ENCODE measurements around the gene NME7. TPM values are rescaled to one million over a fixed set of nuclear protein-coding genes. Genes with fewer than 3 reads are reported as not detected.

NME7 gene
- total RNA-seq, 2 donors from 2014 or later, result 10.3 to 16.3 TPM

GRCh38 chr1:169361281-169361680 lies 6.3 kb downstream of the NME7 start:
- TF ChIP-seq CTCF (IDR thresholded peaks at IDR 0.05), result no peak
- no peak for TF ChIP-seq POLR2AphosphoS5 (IDR thresholded peaks at IDR 0.05)
- TF ChIP-seq POLR2A (IDR thresholded peaks at IDR 0.05), result no peak
- 91% methylated on average over 7 of the region's 7 CpGs for WGBS
- H3K4me1 ChIP-seq (replicated peaks), result no peaks in the 10 kb centered on the region
- H3K4me3 ChIP-seq, result no peak overlapping the region
- no peak for DNase-seq (ENCODE audit: low spot score)
- no peaks in the 10 kb centered on the region for H3K27me3 ChIP-seq (replicated peaks; ENCODE audit: insufficient read depth)
- H3K27ac ChIP-seq, result no peak overlapping the region
- no peaks in the 10 kb centered on the region for H3K36me3 ChIP-seq
- intact Hi-C loops (cut with DNase I), result loop anchor here (10.0 kb wide), 1 partner anchor 184 kb away; no protein-coding TSS in a partner anchor
- H3K9me3 ChIP-seq, result no peaks in the 10 kb centered on the region

- Histone ChIP-seq H3K36me3 (no peaks in the 10 kb centered on the region), H3K4me3 (no peak overlapping the region), H3K27ac (no peak overlapping the region), H3K4me1 (replicated peaks) (no peaks in the 10 kb centered on the region), H3K27me3 (replicated peaks; ENCODE audit: insufficient read depth) (no peaks in the 10 kb centered on the region), H3K9me3 (no peaks in the 10 kb centered on the region)
- intact Hi-C loops (cut with DNase I), result loop anchor here (10.0 kb wide), 1 partner anchor 184 kb away; no protein-coding TSS in a partner anchor
- WGBS, result 97% methylated on average over 1 of the region's 1 CpG
- no peak for DNase-seq (ENCODE audit: low spot score)
- TF ChIP-seq CTCF (IDR thresholded peaks at IDR 0.05), result no peak
- no peak for TF ChIP-seq POLR2AphosphoS5 (IDR thresholded peaks at IDR 0.05)
- no peak for TF ChIP-seq POLR2A (IDR thresholded peaks at IDR 0.05)
Observed at GRCh38 chr1:169360415-169360814, 7.2 kb downstream of the NME7 start.

GRCh38 chr1:169348383-169349036 lies 19.1 kb downstream of the NME7 start:
- H3K4me1 ChIP-seq (replicated peaks), result no peaks in the 10 kb centered on the region
- H3K27ac ChIP-seq, result no peak overlapping the region
- no peaks in the 10 kb centered on the region for H3K36me3 ChIP-seq
- H3K27me3 ChIP-seq (replicated peaks; ENCODE audit: insufficient read depth), result no peaks in the 10 kb centered on the region
- intact Hi-C loops (cut with DNase I), result loop anchor here (2.0 to 10.0 kb wide), 3 partner anchors 236 to 1006 kb away; no protein-coding TSS in a partner anchor
- H3K4me3 ChIP-seq, result no peak overlapping the region
- TF ChIP-seq CTCF (IDR thresholded peaks at IDR 0.05) (peak; percentile 74 to 88 (median 84)), POLR2AphosphoS5 (IDR thresholded peaks at IDR 0.05) (no peak), POLR2A (IDR thresholded peaks at IDR 0.05) (no peak)
- DNase-seq (ENCODE audit: low spot score), result peak; percentile 12
- WGBS, result 43% methylated on average over 5 of the region's 5 CpGs
- no peaks in the 10 kb centered on the region for H3K9me3 ChIP-seq

GRCh38 chr1:169347688-169348382 lies 19.8 kb downstream of the NME7 start:
- WGBS, result 79% methylated on average over 2 of the region's 2 CpGs
- Histone ChIP-seq H3K27me3 (replicated peaks; ENCODE audit: insufficient read depth) (no peaks in the 10 kb centered on the region), H3K4me1 (replicated peaks) (no peaks in the 10 kb centered on the region), H3K9me3 (no peaks in the 10 kb centered on the region), H3K4me3 (no peak overlapping the region), H3K36me3 (no peaks in the 10 kb centered on the region), H3K27ac (no peak overlapping the region)
- no peak for DNase-seq (ENCODE audit: low spot score)
- intact Hi-C loops (cut with DNase I), result loop anchor here (2.0 to 10.0 kb wide), 4 partner anchors 236 to 1005 kb away; no protein-coding TSS in a partner anchor
- no peak for TF ChIP-seq POLR2A (IDR thresholded peaks at IDR 0.05)

- Histone ChIP-seq H3K4me1 (replicated peaks) (no peaks in the 10 kb centered on the region), H3K36me3 (no peaks in the 10 kb centered on the region), H3K27ac (no peak overlapping the region), H3K4me3 (no peak overlapping the region), H3K9me3 (no peaks in the 10 kb centered on the region), H3K27me3 (replicated peaks; ENCODE audit: insufficient read depth) (no peaks in the 10 kb centered on the region)
- TF ChIP-seq CTCF (IDR thresholded peaks at IDR 0.05) (no peak), POLR2AphosphoS5 (IDR thresholded peaks at IDR 0.05) (no peak), POLR2A (IDR thresholded peaks at IDR 0.05) (no peak)
- WGBS, result 100% methylated on average over 3 of the region's 3 CpGs
- no peak for DNase-seq (ENCODE audit: low spot score)
- intact Hi-C loops (cut with DNase I), result loop anchor here (2.0 to 10.0 kb wide), 3 partner anchors 234 to 911 kb away; no protein-coding TSS in a partner anchor
Observed at GRCh38 chr1:169346036-169346589, 21.5 kb downstream of the NME7 start.
